Gastrocnemius medialis (tissue), 4 donors: ENCODE data around the gene MLPH. TPM values are rescaled to one million over a fixed set of nuclear protein-coding genes. Genes with fewer than 3 reads are reported as not detected.

ENCODE experiments used
- ATAC-seq, 2 donors: fragments of 150-250 bp; one replicate each; pipeline ENCODE4 v1.9.1; 2016
- DNase-seq, 2 donors: peaks; one replicate each; pipeline ENCODE4 v3.0.0-alpha.2; 2019
- H3K27ac ChIP-seq, 4 donors: fragments of 200-600 bp; sonication (generic); 1 replicate in 1 of 4; 2 replicates in 3 of 4; pipeline ENCODE4 v1.5.1; 2016 to 2018; ENCODE audit warnings: mild to moderate bottlenecking in 2 of 4, moderate library complexity in 1 of 4
- H3K27me3 ChIP-seq, 3 donors: fragments of 200-600 bp; sonication (generic) in 2 of 3; 1 replicate in 1 of 3; 2 replicates in 2 of 3; pipeline versions ENCODE4 v1.5.1 to v1.6.0; 2016 to 2019; ENCODE audit warnings: mild to moderate bottlenecking in 1 of 3, moderate library complexity in 1 of 3
- H3K36me3 ChIP-seq, 2 donors: fragments of 200-600 bp; sonication (generic) in 1 of 2; one replicate each; pipeline ENCODE4 v1.5.1; 2017 to 2018
- H3K4me1 ChIP-seq, 2 donors: fragments of 200-600 bp; sonication (generic) in 1 of 2; one replicate each; pipeline ENCODE4 v1.5.1; 2016 to 2017; ENCODE audit warnings: mild to moderate bottlenecking in 2 of 2
- H3K4me3 ChIP-seq, 4 donors: fragments of 200-600 bp; sonication (generic) in 3 of 4; 1 replicate in 1 of 4; 2 replicates in 3 of 4; pipeline ENCODE4 v1.5.1; 2016 to 2019; ENCODE audit warnings: mild to moderate bottlenecking in 2 of 4
- H3K9me3 ChIP-seq, 3 donors: fragments of 200-600 bp; sonication (generic) in 2 of 3; 1 replicate in 1 of 3; 2 replicates in 2 of 3; pipeline ENCODE4 v1.5.1; 2016 to 2019
- CTCF ChIP-seq, 5 experiments: fragments of 450-650 bp in 3 of 5; fragments of 200-600 bp in 2 of 5; sonication (generic) in 2 of 5; IDR thresholded peaks in 4 of 5; conservative IDR thresholded peaks in 1 of 5; 1 replicate in 4 of 5; 2 replicates in 1 of 5; pipeline ENCODE4 v1.5.1; 2016 to 2019; ENCODE audit warnings: antibody characterized with exemption in 5 of 5, mild to moderate bottlenecking in 3 of 5, moderate library complexity in 3 of 5
- POLR2A ChIP-seq, 2 donors: fragments of 450-650 bp; IDR thresholded peaks; one replicate each; pipeline ENCODE4 v1.6.1; 2017; ENCODE audit warnings: antibody characterized with exemption in 2 of 2, mild to moderate bottlenecking in 2 of 2, moderate library complexity in 2 of 2
- in situ Hi-C, 4 donors: fragments of 200-750 bp; cut with MboI; loops; one replicate each; pipeline versions ENCODE4 v1.15.0 to v1.8.0; 2017; ENCODE audit warnings: low sequenced_read_pairs in 4 of 4
- intact Hi-C: fragments of 100-400 bp; cut with DNase I; formaldehyde crosslinking; loops from one replicate; pipeline ENCODE4 v1.15.1; 2023; ENCODE audit warnings: low total_unique reads
- total RNA-seq, 4 donors: library from RNA; depleted of rRNA; stranded (reverse); fragments of >200 nt; gene quantifications; one replicate each; pipeline versions ENCODE4 v1.1.0 to v1.2.3, GENCODE V29; 2016

MLPH gene
- total RNA-seq, 4 donors from 2014 or later: 6.5 to 8.7 (median 7.2) TPM

GRCh38 chr2:237447496-237447895 lies 39.6 kb upstream of the MLPH start:
- Histone ChIP-seq H3K36me3 (no peaks in the 10 kb centered on the region), H3K9me3 (no peaks in the 10 kb centered on the region), H3K27ac (peak overlapping the region in 2 of 4 donors; percentile 90 to 99), H3K4me1 (peaks cover 26 to 38% of the 10 kb centered on the region in 2 donors), H3K4me3 (no peak overlapping the region), H3K27me3 (no peaks in the 10 kb centered on the region)
- intact Hi-C loops: loop anchor here (1.0 kb wide), 1 partner anchor 355 kb away; no protein-coding TSS in a partner anchor
- in situ Hi-C loops: no loop called here
- TF ChIP-seq POLR2A (IDR thresholded peaks at IDR 0.05): no peak
- TF ChIP-seq CTCF (IDR thresholded peaks at IDR 0.05 in 4 of 5, conservative IDR thresholded peaks at IDR 0.05 in 1 of 5): no peak
- ATAC-seq: no peak
- DNase-seq: no peak

GRCh38 chr2:237448171-237448570 lies 38.9 kb upstream of the MLPH start:
- intact Hi-C loops (loop anchor here (2.0 kb wide), 1 partner anchor 23 kb away; no protein-coding TSS in a partner anchor), in situ Hi-C loops (no loop called here)
- ATAC-seq (no peak), DNase-seq (peak in 1 of 2 donors; percentile 45)
- TF ChIP-seq CTCF (IDR thresholded peaks at IDR 0.05 in 4 of 5, conservative IDR thresholded peaks at IDR 0.05 in 1 of 5): no peak
- no peak for TF ChIP-seq POLR2A (IDR thresholded peaks at IDR 0.05)
- peaks cover 26 to 38% of the 10 kb centered on the region in 2 donors for H3K4me1 ChIP-seq
- H3K27me3 ChIP-seq: no peaks in the 10 kb centered on the region
- H3K4me3 ChIP-seq: no peak overlapping the region
- H3K36me3 ChIP-seq: no peaks in the 10 kb centered on the region
- no peaks in the 10 kb centered on the region for H3K9me3 ChIP-seq
- H3K27ac ChIP-seq: peak overlapping the region; percentile 90 to 99 (median 94)

GRCh38 chr2:237448626-237449025 lies 38.4 kb upstream of the MLPH start:
- no peak for DNase-seq
- no peaks in the 10 kb centered on the region for H3K27me3 ChIP-seq
- no peaks in the 10 kb centered on the region for H3K9me3 ChIP-seq
- peaks cover 29 to 38% of the 10 kb centered on the region in 2 donors for H3K4me1 ChIP-seq
- peak overlapping the region in 1 of 4 donors; percentile 43 for H3K4me3 ChIP-seq
- no peak for TF ChIP-seq POLR2A (IDR thresholded peaks at IDR 0.05)
- TF ChIP-seq CTCF (IDR thresholded peaks at IDR 0.05 in 4 of 5, conservative IDR thresholded peaks at IDR 0.05 in 1 of 5): no peak
- no peak for ATAC-seq
- peak overlapping the region; percentile 90 to 99 (median 94) for H3K27ac ChIP-seq
- H3K36me3 ChIP-seq: no peaks in the 10 kb centered on the region
- intact Hi-C loops: loop anchor here (2.0 kb wide), 1 partner anchor 24 kb away; no protein-coding TSS in a partner anchor
- in situ Hi-C loops: no loop called here

GRCh38 chr2:237449193-237449881 lies 37.7 kb upstream of the MLPH start:
- TF ChIP-seq POLR2A (IDR thresholded peaks at IDR 0.05) (peak in 1 of 2 donors; percentile 76), CTCF (IDR thresholded peaks at IDR 0.05 in 4 of 5, conservative IDR thresholded peaks at IDR 0.05 in 1 of 5) (no peak)
- intact Hi-C loops: loop anchor here (2.0 kb wide), 1 partner anchor 25 kb away; no protein-coding TSS in a partner anchor
- Histone ChIP-seq H3K36me3 (no peaks in the 10 kb centered on the region), H3K4me1 (peaks cover 30 to 43% of the 10 kb centered on the region in 2 donors), H3K4me3 (peak overlapping the region; percentile 12 to 52 (median 46)), H3K9me3 (no peaks in the 10 kb centered on the region), H3K27me3 (no peaks in the 10 kb centered on the region), H3K27ac (peak overlapping the region; percentile 90 to 99 (median 94))
- in situ Hi-C loops: no loop called here
- peak; percentile 94 to 96 for DNase-seq
- peak; percentile 98 to 99 for ATAC-seq
